ENCODE measurements around the gene TRIO. TPM values are rescaled to one million over a fixed set of nuclear protein-coding genes. Genes with fewer than 3 reads are reported as not detected.

Gene TRIO
- total RNA-seq, 1 donor from 2014 or later: 148 TPM

DNA sequence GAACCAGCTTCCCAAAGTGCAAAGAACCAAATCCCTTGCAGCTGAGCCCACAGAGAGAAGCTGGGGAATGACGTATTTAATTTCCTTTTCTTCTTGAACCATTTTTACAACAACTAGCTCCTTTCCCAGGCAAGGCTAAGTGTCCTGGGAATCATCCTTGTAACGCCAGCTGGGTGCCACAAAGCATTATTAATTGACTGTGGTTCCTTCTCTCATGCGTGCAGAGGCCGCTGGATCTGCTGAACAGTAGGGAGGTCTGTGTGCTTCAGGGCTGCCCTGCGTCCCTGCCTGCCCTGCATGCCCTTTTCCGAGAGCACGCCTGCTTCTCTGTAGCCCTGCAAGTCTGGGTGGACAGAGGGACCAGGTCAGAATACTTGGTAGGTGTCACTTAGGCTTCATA lies 314.3 kb downstream of the TRIO start:
- H3K36me3 ChIP-seq: peaks cover 24% of the 10 kb centered on the region
- no peaks in the 10 kb centered on the region for H3K27me3 ChIP-seq
- H3K9me3 ChIP-seq: no peaks in the 10 kb centered on the region
- H3K27ac ChIP-seq: no peak overlapping the region
- H3K4me1 ChIP-seq: peaks cover 13% of the 10 kb centered on the region
- ATAC-seq (no peak), DNase-seq (no peak)
- TF ChIP-seq, protein P1, sequence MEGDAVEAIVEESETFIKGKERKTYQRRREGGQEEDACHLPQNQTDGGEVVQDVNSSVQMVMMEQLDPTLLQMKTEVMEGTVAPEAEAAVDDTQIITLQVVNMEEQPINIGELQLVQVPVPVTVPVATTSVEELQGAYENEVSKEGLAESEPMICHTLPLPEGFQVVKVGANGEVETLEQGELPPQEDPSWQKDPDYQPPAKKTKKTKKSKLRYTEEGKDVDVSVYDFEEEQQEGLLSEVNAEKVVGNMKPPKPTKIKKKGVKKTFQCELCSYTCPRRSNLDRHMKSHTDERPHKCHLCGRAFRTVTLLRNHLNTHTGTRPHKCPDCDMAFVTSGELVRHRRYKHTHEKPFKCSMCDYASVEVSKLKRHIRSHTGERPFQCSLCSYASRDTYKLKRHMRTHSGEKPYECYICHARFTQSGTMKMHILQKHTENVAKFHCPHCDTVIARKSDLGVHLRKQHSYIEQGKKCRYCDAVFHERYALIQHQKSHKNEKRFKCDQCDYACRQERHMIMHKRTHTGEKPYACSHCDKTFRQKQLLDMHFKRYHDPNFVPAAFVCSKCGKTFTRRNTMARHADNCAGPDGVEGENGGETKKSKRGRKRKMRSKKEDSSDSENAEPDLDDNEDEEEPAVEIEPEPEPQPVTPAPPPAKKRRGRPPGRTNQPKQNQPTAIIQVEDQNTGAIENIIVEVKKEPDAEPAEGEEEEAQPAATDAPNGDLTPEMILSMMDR (IDR thresholded peaks at IDR 0.05): no peak
- no peak overlapping the region for H3K4me3 ChIP-seq
- intact Hi-C loops (cut with DNase I): no loop called here

DNA sequence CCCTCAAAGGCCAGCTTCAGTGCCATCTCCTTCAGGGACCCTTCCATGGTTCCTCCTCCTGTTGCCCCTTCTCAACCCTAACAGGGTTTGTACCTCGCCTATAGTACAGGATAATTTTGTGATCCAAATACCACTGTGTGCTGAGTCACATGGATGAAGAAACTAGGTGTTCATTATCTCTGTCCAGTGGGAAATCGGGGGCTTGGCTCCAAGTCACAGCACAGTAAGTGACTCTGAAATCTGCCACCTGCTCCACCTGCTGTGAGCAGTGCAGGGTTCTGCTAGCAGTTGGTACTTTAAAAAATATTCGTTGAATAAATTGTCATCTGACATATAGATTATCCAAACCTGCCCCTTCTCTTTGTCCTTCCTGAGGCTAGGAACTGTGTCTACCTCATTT lies 315.3 kb downstream of the TRIO start:
- H3K4me1 ChIP-seq: peaks cover 4% of the 10 kb centered on the region
- H3K4me3 ChIP-seq: no peak overlapping the region
- TF ChIP-seq, protein P1 (IDR thresholded peaks at IDR 0.05): no peak
- H3K9me3 ChIP-seq: no peaks in the 10 kb centered on the region
- H3K27me3 ChIP-seq: no peaks in the 10 kb centered on the region
- intact Hi-C loops (cut with DNase I): no loop called here
- ATAC-seq (no peak), DNase-seq (no peak)
- no peak overlapping the region for H3K27ac ChIP-seq
- peaks cover 33% of the 10 kb centered on the region for H3K36me3 ChIP-seq

DNA sequence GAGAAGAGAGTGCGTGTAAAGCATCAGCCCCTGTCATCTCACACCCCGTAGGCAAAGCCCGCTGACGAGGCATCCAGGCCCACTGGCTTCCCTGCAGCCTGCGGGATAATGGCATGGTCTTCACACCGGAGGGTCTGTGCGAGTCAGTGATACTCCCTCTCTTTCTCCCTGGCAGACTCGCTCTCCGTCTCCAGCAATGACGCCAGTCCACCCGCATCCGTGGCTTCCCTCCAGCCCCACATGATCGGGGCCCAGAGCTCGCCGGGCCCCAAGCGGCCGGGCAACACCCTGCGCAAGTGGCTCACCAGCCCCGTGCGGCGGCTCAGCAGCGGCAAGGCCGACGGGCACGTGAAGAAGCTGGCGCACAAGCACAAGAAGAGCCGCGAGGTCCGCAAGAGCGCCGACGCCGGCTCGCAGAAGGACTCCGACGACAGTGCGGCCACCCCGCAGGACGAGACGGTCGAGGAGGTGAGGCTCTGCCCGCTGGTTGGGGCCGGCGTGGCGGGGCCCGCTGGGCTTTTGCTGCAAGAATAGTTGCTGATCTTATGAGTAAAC lies 317.8 kb downstream of the TRIO start:
- TF ChIP-seq, protein P1 (IDR thresholded peaks at IDR 0.05): no peak
- Histone ChIP-seq H3K4me3 (no peak overlapping the region), H3K9me3 (no peaks in the 10 kb centered on the region), H3K27ac (no peak overlapping the region), H3K4me1 (no peaks in the 10 kb centered on the region), H3K36me3 (peaks cover 57% of the 10 kb centered on the region), H3K27me3 (no peaks in the 10 kb centered on the region)
- ATAC-seq (no peak), DNase-seq (no peak)
- intact Hi-C loops (cut with DNase I): no loop called here

DNA sequence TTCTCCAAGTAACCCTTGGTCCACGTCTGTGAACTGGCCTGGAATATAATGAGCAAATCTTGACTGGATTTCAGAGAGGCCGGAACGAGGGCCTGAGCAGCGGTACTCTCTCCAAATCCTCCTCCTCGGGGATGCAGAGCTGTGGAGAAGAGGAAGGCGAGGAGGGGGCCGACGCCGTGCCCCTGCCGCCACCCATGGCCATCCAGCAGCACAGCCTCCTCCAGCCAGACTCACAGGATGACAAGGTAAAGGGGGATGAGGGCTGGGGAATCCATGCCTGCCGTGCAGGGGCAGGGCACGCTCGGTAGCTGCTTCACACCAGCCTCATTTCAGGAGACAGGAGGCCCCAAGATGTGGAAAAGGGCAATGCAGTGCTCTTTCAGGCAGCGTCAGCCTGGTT lies 319.5 kb downstream of the TRIO start:
- intact Hi-C loops (cut with DNase I): no loop called here
- H3K4me3 ChIP-seq: no peak overlapping the region
- ATAC-seq (no peak), DNase-seq (no peak)
- H3K27ac ChIP-seq: no peak overlapping the region
- H3K36me3 ChIP-seq: peaks cover 73% of the 10 kb centered on the region
- H3K9me3 ChIP-seq: no peaks in the 10 kb centered on the region
- TF ChIP-seq, protein P1 (IDR thresholded peaks at IDR 0.05): no peak
- no peaks in the 10 kb centered on the region for H3K27me3 ChIP-seq
- no peaks in the 10 kb centered on the region for H3K4me1 ChIP-seq

DNA sequence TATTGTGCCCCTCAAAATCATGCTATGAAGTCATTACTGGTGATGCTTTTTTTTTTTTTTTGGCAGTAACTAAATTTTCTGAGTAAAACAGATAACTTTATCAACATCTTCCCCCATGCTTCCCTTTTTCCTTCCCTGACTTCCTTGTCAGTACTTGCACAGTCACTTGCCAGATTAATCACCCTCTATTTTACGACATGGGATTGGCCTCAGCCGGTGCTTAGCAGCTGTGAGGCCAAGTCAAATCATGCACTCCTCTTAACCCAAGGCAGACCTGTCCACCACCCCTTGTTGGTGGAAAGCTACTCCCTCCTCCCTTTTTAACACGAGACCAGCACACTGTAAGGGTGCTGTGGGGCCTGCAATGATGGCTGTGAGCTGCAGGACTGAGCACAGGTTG lies 320.5 kb downstream of the TRIO start:
- intact Hi-C loops (cut with DNase I): no loop called here
- TF ChIP-seq, protein P1 (IDR thresholded peaks at IDR 0.05): no peak
- Histone ChIP-seq H3K9me3 (no peaks in the 10 kb centered on the region), H3K27ac (no peak overlapping the region), H3K4me3 (no peak overlapping the region), H3K27me3 (no peaks in the 10 kb centered on the region), H3K4me1 (no peaks in the 10 kb centered on the region), H3K36me3 (peaks cover 80% of the 10 kb centered on the region)
- DNase-seq: no peak
- ATAC-seq: peak; percentile 83

DNA sequence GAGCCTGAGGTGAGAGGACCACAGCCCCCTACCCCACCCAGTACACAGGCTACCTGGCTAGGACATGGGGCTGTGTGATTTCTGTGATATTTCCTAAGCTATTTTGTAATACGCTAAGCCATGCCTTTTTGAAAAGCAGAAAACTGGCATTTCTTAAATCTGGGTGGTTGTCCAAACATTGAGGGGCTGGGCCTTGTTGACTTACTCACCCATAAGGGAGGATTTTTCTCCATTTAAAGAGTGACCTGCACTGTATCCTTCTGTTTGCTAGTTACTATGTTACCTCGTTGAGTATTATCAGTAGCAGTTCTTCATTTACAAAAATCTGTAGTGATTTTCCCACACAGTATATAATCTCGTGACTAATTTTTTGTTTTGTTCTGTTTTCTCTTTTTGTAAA lies 321.0 kb downstream of the TRIO start:
- Histone ChIP-seq H3K4me3 (no peak overlapping the region), H3K9me3 (no peaks in the 10 kb centered on the region), H3K27ac (no peak overlapping the region), H3K27me3 (no peaks in the 10 kb centered on the region), H3K4me1 (no peaks in the 10 kb centered on the region), H3K36me3 (peaks cover 80% of the 10 kb centered on the region)
- intact Hi-C loops (cut with DNase I): no loop called here
- TF ChIP-seq, protein P1 (IDR thresholded peaks at IDR 0.05): no peak
- ATAC-seq: no peak
- DNase-seq: no peak

Data from upper lobe of right lung (tissue), 1 donor.